GM12891 (cell line): Measurements from ENCODE around the gene EIF5.

Experiments used
- PAX5 ChIP-seq: IDR thresholded peaks from 2 replicates; pipeline ENCODE4 v1.6.1; 2011; ENCODE audit warnings: low read length, moderate library complexity, mild to moderate bottlenecking; ENCODE audit not compliant: insufficient read depth, severe bottlenecking
- POLR2A ChIP-seq: IDR thresholded peaks from 2 replicates; pipeline ENCODE4 v1.6.1; 2011; ENCODE audit warnings: low read depth, low read length, control low read depth
- POLR2AphosphoS5 ChIP-seq: IDR thresholded peaks from 2 replicates; pipeline ENCODE4 v1.6.1; 2011; ENCODE audit warnings: low read depth, low read length, control low read depth
- SPI1 ChIP-seq: IDR thresholded peaks from 2 replicates; pipeline ENCODE4 v1.6.1; 2011; ENCODE audit warnings: low read depth, low read length, control low read depth
- TAF1 ChIP-seq: IDR thresholded peaks from 2 replicates; pipeline ENCODE4 v1.6.1; 2011; ENCODE audit warnings: low read depth, low read length, control low read depth

DNA sequence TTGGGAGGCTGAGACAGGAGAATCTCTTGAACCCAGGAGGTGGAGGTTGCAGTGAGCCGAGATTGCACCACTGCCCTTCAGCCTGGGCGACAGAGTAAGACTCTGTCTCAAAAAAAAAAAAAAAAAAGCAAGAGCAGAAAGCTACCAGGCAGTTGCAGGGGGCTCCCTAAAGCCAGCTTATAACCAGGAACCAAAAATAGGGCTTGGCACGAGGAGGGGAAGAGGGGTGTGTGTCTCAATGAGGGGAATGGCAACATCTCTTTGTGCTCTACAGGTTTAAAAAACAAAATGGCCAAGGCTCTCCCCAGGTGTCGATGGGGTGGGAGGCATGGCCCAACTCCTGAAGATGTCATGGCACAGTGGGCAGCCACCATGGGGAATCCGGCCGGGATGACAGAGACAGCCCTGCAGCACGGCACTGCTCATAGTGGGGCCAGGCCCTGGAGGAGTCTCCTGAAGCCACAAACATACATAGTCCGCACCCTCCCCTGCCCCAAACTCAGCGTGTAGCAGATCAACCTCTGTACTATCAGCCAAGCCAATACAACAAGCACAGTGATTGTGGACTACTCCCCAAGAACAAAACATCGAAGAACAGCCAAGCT, 16.0 kb upstream of the EIF5 start:
- TF ChIP-seq POLR2AphosphoS5: no peak
- no peak for TF ChIP-seq POLR2A
- TF ChIP-seq SPI1: no peak
- TF ChIP-seq TAF1: no peak
- TF ChIP-seq PAX5: no peak
